NCI-H1105 treated with DMSO at 0.1 percent for 48 hours (cell line): ENCODE measurements around the gene LRIG1.
A peak's percentile ranks its signal among the peaks of the same experiment; 100 is the strongest.

Experiments used
- DNase-seq: peaks from one replicate; lab custom pipeline; 2025; lab: John Stamatoyannopoulos, UW

Gene LRIG1

GRCh38 chr3:66470956-66471686 is 29.7 kb downstream of the LRIG1 start:
- no peak for DNase-seq

GRCh38 chr3:66470285-66470684 is 30.5 kb downstream of the LRIG1 start:
- DNase-seq: no peak

DNA sequence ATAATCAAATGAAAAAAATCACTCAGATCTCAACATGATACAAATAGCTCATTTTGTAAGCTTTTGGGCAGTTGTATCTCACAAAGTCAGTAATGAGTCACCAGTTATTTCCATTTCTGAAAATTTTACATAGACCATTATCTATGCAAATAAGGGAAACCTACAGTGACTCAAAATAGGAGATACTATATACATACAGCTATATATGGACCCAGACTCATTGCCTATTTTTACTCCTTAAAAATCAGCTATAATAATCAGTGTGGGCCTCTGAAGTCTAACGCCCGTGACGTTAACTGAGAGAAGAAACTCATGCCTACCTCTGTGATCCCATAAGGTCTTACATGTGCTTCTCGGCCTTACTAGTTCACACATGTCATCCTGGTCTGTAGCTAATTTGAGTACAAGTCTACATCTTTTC is 31.6 kb downstream of the LRIG1 start:
- DNase-seq: no peak

GRCh38 chr3:66467996-66468735 is 32.7 kb downstream of the LRIG1 start:
- no peak for DNase-seq

- DNase-seq: no peak
These were observed 34.1 kb downstream of the LRIG1 start for GRCh38 chr3:66466606-66467270.

DNA sequence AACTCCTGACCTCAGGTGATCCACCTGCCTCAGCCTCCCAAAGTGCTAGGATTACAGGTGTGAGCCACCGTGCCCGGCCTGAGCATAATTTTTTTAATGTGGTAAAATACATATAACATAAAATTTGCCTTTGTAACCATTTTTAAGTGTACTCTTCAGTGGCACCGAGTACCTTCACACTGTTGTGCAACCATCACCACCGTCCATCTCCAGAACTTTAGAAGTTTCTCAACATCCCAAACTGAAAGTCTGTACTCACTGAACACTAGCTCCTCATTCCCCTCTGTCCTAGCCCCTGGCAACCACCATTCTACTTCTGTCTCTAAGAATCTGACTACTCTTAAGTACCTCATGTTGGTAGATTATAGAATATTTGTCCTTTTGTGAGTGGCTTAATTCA is 35.2 kb downstream of the LRIG1 start:
- DNase-seq: no peak

GRCh38 chr3:66465034-66465433 is 35.8 kb downstream of the LRIG1 start:
- DNase-seq: no peak

GRCh38 chr3:66464512-66464894 is 36.3 kb downstream of the LRIG1 start:
- DNase-seq: no peak

DNA sequence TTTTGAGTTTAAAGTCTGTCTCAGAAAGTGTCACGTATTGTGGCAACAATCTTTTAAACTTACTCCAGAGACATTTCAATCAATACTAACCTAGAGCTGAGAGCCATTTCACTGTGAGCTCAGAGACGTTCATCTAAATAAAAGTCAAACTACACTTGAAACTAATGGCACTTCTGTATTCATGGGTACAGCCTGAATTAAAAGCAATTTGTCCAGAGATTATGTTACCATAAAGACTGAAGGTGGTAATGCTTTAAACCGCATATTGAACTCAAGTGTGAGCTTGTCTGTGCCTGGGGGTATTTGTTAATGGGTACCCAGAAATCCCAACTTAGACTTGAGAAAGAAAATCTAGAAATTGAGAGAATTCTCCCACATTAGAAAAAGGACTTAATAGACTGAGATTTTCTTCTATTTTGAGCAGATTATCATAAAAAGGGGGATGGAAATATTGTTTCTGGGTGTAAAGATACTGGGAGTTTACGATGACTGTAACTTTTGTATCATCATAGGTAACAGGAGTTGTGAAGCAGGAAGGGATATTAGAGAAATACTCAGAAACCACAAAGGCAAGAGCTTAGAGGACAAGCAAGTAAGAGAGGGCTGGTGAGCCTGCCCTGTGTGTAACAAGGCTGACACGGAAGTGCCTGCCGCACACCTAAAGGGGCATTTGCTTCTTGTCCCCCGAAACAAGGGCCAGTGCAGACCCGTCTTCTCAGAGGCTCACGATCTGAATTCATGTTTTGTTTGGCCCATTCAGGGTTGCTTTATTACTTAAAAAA is 36.9 kb downstream of the LRIG1 start:
- peak; percentile 40 for DNase-seq

GRCh38 chr3:66463054-66463631 is 37.7 kb downstream of the LRIG1 start:
- DNase-seq: no peak

DNA sequence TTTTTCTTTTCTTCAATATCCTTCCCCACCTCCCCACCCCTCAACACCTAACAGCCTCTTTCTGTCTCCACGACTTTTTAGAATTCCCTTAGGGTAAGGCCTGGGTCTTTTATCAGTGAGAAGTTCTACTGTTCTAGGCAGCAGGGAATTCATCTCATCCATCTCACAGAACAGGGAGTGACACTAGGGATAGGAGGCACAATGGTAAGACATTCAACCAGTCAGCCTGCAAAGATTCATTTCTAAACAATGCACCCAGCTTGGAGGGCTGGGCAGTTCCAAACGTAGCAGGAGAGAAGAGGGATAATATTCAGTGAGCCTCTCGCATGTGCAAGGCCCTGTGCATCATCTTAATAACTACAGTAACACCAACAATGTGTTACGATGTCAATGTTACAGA is 43.6 kb downstream of the LRIG1 start:
- no peak for DNase-seq

DNA sequence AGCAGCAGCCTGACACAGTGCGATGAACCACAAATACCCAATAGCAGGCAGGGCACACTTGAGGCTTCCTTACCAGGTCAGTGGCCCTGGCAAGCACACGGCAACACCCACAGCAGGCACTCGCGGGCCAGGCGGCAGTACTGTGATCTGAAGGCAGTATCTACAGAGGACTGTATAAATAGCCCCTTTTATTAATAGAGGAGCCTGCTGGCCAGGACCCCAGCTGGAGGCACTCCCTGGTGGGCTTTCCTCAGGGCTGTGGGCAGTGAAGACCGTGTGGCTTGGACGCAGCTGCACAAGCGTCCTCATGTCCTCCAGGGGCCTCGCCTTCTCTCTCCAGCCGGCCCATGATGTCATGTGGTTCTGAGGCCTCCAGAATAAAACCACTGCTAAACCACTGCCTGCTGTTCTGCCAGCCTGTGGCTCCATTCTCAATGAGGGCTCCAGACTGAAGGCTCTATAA is 44.1 kb downstream of the LRIG1 start:
- DNase-seq: no peak

DNA sequence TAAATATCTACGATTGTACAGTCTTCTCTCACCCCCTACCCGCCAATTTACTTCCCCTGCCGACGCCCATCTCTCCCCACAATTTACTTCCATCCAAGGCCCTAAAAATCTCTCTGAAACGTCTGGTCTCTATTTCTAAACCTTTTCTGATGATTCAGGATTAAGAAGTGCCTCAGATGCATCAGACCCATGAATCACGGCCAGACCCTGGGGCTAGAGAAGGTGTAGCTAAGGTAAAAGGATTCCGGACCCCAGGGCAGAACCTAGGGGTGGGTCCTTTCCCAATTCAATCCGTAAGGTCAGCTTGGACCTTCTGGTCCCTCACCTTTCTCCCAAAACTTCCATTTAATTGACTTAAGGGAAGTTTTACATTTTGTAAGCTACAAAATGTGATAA is 46.4 kb downstream of the LRIG1 start:
- DNase-seq: no peak

DNA sequence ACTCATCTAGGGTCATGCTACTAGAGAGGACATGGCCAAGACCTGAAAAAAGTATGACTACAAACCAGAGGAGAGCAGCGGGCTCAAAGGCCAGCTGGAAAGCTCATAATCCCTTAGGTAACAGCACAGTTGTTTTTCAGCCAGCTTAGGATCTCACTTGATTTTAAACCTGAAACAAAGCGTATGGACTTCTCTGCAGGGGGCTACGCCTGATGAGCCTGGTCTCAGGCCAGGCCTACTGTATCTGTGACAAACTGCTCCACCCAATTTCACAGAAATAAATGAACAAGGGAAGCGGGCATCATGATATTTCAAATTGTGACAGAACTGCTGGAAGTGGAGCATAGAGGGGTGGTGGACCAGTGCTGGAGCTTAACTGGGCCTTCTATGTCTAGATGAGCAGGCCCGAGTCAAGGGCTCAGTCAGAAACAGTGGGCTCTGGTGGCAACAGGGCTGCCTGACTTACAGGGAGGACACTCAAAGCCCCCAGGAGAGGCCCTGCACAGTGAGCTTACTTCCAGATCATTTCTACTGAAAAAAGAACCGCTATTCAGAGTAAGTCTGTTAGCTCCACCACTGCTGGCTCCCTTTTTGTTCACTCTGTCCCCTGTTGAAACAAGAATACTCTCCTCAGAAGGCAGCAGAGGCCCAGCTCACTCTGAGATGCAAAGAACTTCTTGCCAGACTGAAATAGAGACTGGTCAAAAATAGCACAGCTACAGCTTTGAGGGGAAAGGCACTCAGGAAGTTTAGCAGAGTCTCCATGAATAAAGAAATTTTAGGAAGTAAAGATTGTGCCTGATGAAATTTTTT is 47.0 kb downstream of the LRIG1 start:
- no peak for DNase-seq

DNA sequence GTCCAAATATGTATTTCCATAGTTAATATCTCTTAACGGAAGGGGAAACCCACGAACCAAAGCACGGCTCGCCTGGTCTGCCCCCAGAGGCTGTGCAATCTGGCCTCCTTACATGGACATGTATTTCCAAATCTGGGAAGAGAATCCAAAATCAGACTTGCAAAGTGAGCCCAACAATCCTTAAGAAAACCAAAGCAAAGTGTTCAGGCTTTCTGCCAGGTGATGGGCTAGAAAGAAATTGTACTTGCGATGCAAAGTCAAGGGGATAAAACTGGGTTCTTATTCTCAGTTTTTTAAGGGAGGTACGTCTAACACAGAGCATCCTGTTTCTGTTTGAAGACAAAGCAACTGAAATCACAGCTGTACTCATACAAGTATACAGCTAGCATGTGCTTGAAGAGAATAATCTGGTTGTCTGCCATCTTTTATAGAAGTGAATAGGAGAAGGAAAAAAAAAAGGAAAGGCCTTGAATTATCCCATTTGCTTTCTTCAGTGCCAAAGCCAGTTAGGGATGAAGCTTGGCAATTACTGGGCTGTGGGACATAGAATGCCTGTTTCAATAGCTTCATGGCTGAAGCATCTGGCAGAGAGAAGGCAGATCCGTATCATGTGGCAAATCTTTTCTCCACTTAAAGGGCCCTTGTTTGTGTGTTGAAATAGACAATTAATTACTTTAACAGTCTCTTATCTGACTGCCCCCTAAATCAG is 48.4 kb downstream of the LRIG1 start:
- peak; percentile 74 for DNase-seq

DNA sequence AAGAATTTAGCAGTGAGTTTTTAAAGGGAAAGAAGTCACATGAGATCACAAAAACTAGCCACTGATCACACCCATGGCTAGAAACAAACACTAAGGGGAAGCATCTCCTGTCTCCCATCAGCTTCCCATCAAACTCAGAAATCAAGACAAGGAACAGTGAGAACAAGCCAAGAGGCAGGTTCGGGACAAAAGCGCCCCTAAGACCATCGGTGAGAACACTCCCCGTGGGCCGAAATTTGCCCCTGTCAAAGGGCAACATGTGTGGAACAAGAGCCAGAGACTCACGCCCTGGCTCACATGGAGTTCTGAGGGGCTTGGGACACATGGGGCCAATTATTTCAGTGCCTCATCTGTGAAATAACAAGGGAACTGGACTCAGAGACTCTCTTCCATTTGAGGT is 49.1 kb downstream of the LRIG1 start:
- no peak for DNase-seq

DNA sequence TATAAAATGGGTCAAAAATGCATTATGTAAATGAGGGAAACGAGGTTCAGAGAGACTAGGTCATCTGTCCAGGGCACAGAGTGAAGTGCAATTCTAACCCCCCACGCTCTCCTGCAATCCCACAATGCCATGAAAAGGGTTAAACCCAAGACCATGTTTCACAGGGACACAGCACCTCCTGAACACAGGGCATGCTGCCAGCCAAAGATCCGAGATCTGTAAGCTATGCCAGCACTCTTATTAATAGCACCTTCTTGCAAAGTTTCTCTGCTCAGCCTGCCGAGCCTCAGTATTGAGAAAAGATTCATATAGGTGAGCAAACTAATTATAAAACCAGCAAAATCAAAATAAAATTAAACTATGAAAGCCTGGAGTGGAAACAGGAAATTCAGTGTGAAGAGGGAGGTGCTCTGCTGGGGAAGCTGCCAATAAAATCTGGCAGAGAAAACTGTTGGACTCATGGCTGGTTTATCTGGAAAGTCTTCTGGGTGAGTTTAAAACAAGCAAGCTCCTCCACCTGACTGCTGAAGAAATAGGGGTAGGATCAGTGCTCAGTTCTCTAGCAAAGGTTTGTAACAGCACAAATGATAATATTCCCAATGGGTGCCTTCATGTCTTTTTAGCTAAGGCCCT is 50.3 kb downstream of the LRIG1 start:
- DNase-seq: peak; percentile 15

GRCh38 chr3:66449411-66449974 is 51.3 kb downstream of the LRIG1 start:
- no peak for DNase-seq

DNA sequence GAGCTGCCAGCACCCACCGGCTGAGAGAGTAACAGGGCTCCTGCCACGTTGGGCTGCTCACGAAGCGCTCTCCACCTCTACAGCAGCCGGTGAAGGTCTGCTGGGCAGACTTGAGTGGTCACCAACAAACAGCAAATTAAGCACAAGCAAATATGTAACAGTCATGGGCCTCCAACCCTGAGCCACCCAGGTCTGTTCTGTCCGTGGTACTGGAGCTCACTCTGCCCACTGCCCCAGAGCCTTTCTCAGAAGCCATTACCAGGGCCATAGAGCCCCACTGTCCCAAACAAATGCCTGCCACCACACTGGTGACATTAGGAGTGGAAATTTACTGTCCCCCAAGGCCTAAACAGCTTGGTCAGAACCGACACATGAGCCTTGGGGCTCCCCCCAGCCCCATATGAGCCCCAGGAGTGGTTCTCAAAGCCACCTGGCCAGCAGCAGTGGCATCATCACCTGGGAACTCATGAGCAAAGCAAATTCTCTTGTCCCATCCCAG is 56.6 kb downstream of the LRIG1 start:
- no peak for DNase-seq
